ENCODE results near the gene FOLR1.

DNA sequence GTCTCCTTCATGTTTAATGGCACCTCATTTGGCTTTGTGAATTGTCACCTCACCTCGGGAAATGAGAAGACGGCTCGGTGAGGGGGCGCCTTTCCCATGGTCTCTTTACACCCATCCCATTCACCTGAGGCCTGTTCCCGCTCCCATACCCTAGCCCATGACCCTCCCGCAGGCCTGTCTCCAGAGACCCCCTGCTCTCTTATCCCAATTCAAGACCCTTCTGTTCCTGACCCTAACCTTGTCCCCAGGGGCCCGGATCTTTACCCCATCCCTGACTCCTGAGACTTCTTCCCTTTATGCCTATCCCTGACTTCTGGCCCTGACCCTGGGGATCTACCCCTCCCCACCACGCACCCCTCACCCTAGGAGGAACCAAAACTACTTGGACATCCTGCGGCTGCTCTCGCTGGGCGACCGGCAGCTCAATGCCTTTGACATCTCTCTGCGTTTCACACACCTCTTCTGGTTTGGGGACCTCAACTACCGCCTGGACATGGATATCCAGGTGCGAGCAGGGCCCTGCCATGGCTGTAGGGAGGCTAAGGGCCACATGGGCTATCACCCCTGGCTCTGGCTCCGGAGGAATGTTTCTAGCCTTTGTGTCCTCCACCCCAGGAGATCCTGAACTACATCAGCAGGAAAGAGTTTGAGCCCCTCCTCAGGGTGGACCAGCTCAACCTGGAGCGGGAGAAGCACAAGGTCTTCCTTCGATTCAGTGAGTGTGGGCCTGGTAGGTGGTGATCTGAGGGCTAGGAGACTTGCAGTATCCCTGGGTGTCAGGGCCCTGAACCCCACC lies 40.5 kb downstream of the FOLR1 start:
- TF ChIP-seq POLR2A (IDR thresholded peaks at IDR 0.05; ENCODE audit: extremely low read depth, insufficient read length) (no peak), CTCF (IDR thresholded peaks at IDR 0.05; ENCODE audit: low read depth, low read length) (no peak), MYC (IDR thresholded peaks at IDR 0.05; ENCODE audit: low read depth, low read length) (no peak)
- TF ChIP-seq, protein P1, sequence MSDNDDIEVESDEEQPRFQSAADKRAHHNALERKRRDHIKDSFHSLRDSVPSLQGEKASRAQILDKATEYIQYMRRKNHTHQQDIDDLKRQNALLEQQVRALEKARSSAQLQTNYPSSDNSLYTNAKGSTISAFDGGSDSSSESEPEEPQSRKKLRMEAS (IDR thresholded peaks at IDR 0.05; ENCODE audit: low read depth, low read length) = no peak

All from NB4 (cell line).